GM18951 (cell line): Measurements from ENCODE around the gene F13A1.
"Not testable (repeated sequence)": the region's sequence is repeated elsewhere in the genome, so short reads cannot be mapped to it uniquely, and the experiment has no call there.

ENCODE experiments used
- POLR2A ChIP-seq: IDR thresholded peaks from 4 replicates; pipeline ENCODE4 v1.6.1; 2011; ENCODE audit warnings: mild to moderate bottlenecking; ENCODE audit not compliant: insufficient read length, insufficient read depth; ENCODE audit errors: extremely low read depth
- in situ Hi-C: fragments of 300-500 bp; cut with MboI; formaldehyde crosslinking; loops from one replicate; pipeline ENCODE4 v1.12.0; 2022; ENCODE audit warnings: low sequenced_read_pairs, mixed read lengths, inconsistent platforms; ENCODE audit not compliant: unreplicated experiment

F13A1 gene

GRCh38 chr6:6333501-6333900, 13.0 kb upstream of the F13A1 start:
- TF ChIP-seq POLR2A = no peak
- in situ Hi-C loops = no loop called here

- in situ Hi-C loops = no loop called here
- no peak for TF ChIP-seq POLR2A
Measured at GRCh38 chr6:6332811-6333244, 12.4 kb upstream of the F13A1 start.

GRCh38 chr6:6331946-6332601, 11.6 kb upstream of the F13A1 start:
- in situ Hi-C loops = no loop called here
- peak; percentile 17 for TF ChIP-seq POLR2A

DNA sequence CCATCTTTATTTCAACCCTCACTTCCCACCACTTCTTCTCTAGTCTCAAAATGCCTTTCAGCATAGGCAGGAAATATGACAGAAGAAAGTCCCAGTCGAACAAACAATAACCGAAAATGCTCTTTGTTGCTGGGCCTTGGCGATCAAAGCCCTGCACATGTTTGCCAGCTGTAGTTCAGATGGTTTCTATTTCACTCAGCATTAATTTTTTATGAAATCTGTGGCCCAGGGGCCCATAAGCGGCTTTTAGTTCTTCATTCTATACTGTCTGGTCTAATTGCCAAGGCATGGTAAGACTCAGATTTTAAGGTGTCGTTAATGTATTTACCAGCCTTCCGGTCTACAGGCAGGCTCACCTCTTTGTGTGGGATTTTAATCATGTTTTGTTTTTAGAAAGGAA, 10.9 kb upstream of the F13A1 start:
- in situ Hi-C loops = no loop called here
- no peak for TF ChIP-seq POLR2A

DNA sequence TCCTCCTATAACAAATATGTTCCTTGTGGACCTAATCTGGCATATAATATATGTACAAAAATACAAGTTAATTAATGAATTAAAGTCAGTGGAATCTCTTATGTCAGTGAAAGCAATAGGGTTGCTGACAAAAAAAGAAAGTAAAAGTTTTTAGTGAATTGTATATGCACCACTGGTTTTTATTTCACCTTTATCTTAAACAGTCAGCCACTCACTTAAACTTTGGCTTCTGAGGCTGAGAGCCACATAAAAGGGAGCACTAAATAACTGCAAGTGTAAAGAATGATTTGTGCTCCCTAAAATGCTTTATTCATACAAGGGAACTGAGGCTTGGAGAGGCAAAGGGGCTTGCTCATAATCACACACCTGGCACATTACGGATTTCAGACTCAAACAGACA, 9.9 kb upstream of the F13A1 start:
- TF ChIP-seq POLR2A = no peak
- in situ Hi-C loops = no loop called here

DNA sequence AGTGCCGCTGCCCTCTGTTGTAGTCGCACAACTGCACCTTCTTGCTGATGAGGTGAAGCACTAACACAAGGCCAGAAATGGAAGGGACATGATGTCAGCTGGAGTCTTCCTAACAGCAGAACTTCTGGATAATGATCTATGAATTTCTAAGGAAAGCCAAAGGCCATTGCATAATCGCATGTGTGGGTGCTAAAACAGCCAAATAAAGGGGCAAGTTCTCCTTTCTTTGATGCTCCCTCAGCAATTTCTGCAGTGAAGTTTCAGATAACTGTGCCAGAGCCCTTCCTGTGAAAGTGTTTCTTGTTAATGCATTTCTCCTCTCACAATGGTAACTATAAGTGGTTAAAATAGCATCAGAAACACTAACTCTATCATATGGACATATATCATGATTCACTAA, 8.0 kb upstream of the F13A1 start:
- in situ Hi-C loops = loop anchor here (10.0 kb wide), 2 partner anchors 66 to 216 kb away; no protein-coding TSS in a partner anchor
- TF ChIP-seq POLR2A = no peak

DNA sequence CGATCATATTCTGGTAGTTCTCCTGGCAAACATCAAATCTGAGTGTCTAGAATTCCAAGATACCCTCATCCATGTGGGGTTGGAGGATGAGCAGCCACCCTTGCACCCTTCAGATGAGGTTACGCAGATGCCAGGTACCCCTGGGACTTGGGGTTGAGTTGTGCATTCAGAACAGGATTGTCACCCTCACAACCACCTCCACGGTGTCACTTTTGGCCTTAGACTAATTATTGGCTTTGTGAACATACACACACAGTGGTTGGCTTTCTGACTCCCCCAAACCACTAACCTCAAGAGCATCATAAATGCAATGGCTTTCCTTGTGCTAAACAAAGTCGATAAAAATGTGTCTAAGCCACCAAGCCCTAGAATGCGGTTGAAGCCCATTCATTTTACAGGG, 2.9 kb upstream of the F13A1 start:
- TF ChIP-seq POLR2A = no peak
- in situ Hi-C loops = loop anchor here (10.0 kb wide), 2 partner anchors 71 to 221 kb away; no protein-coding TSS in a partner anchor

DNA sequence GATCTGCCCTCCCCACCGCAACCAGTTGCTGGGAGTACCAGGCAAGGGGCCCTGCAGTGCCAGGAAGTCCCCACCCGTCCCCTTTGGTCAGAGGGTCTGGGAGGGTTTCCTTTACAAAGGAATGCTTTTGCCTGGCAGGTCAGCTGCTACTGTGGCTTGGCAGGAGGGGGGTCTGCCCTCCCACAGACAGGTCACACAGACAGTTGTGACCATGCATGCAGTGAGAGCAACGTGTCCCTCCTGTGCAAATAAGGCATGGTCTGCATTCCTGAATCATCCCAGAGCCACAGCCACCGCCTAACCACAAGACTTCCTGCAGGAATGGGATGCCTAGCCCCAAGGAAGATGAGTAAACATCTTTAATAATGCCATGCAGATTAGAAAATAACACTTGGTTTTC, 439 bp upstream of the F13A1 start:
- no peak for TF ChIP-seq POLR2A
- in situ Hi-C loops = loop anchor here (10.0 kb wide), 2 partner anchors 74 to 224 kb away; no protein-coding TSS in a partner anchor

GRCh38 chr6:6317825-6318733, 2.4 kb downstream of the F13A1 start:
- in situ Hi-C loops = no loop called here
- no peak for TF ChIP-seq POLR2A

DNA sequence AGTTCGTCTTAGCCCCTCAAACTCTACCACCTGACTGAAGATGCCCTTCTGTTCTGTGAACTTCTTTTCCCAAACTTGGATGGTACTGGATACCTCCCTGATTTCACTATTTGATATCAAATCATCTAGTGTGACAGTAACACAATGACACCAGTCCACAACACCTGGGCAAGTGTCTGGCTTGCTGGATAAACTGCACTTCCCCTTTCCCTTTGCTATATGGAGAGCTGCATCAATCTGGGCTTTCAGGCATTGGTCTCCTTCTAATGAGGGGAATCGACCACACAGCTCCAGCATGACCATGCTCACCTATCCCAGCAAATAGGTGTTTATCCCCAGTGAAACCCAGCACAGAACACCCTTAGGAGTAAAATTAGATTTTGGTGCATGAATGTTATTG, 3.1 kb downstream of the F13A1 start:
- in situ Hi-C loops = no loop called here
- no peak for TF ChIP-seq POLR2A

DNA sequence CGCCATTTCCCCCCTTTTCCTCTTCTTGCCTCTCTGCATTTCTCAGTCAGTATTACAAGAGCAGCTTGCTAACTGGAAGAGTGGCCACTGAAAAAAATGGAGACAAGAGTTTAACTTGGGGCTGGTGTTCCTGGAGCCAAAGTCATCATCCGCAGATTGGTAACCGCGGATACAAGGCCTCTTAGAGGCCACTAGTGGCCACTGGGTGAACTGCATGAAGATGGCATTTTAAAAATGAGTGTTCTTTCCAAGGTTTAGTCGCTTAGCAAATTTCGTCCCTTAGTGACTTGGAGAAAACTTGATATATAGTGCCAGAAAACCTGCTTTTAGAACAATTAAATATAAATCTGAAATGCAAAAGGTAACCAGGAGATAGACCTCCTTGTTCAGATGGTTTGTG, 4.8 kb downstream of the F13A1 start:
- no peak for TF ChIP-seq POLR2A
- in situ Hi-C loops = no loop called here

- no peak for TF ChIP-seq POLR2A
- in situ Hi-C loops = no loop called here
Measured at GRCh38 chr6:6314596-6314995, 5.9 kb downstream of the F13A1 start.

GRCh38 chr6:6312901-6313441, 7.5 kb downstream of the F13A1 start:
- no peak for TF ChIP-seq POLR2A
- in situ Hi-C loops = no loop called here

DNA sequence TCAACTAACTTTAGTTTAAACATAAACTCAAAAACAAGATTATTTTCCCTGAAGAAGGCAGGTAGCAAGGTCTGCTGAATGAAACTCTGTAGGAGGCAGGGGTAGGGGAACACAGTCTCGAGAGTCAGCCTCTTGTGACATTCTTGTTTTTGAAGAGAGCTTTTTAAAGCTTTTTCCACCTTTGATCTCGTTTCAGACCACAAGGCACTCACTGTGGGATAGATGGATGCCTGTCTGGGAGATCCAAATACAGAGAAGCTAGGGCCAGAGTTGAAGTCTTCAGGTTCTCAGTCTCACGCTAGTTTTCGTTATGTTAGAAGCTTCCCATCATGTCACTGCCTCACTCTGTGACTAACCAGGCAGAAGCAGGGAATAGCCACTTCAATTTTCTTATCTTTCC, 14.9 kb downstream of the F13A1 start:
- in situ Hi-C loops = no loop called here
- no peak for TF ChIP-seq POLR2A

- in situ Hi-C loops = not testable (repeated sequence)
Measured at GRCh38 chr6:6300383-6300782, 20.1 kb downstream of the F13A1 start.
